Stimulated activated CD8-positive, alpha-beta memory T cell treated with anti-CD3 and anti-CD28 coated beads, Interleukin-15, amount 100 ng/mL, for 48 hours (primary cell): ENCODE measurements around the gene SLC1A7.

Experiments used
- DNase-seq, 2 donors: peaks; one replicate each; pipeline ENCODE4 v3.0.0-alpha.2; 2020; ENCODE audit warnings: low read depth in 2 of 2

The SLC1A7 gene

GRCh38 chr1:53160924-53161378, 18.5 kb upstream of the SLC1A7 start:
- no peak for DNase-seq

- no peak for DNase-seq
These were observed 16.5 kb upstream of the SLC1A7 start for GRCh38 chr1:53158900-53159299.

- no peak for DNase-seq
These were observed 14.3 kb upstream of the SLC1A7 start for GRCh38 chr1:53156783-53157182.

- DNase-seq, result no peak
These were observed 13.5 kb upstream of the SLC1A7 start for GRCh38 chr1:53155945-53156344.

GRCh38 chr1:53155534-53155933, 13.1 kb upstream of the SLC1A7 start:
- no peak for DNase-seq

GRCh38 chr1:53154859-53155438, 12.5 kb upstream of the SLC1A7 start:
- no peak for DNase-seq

- DNase-seq, result no peak
These were observed 11.3 kb upstream of the SLC1A7 start for GRCh38 chr1:53153752-53154151.

- DNase-seq, result no peak
These were observed 5.7 kb upstream of the SLC1A7 start for GRCh38 chr1:53148123-53148522.

- DNase-seq, result no peak
These were observed 4.7 kb upstream of the SLC1A7 start for GRCh38 chr1:53147174-53147573.

- no peak for DNase-seq
These were observed 3.7 kb upstream of the SLC1A7 start for GRCh38 chr1:53145942-53146708.

- no peak for DNase-seq
These were observed 3.1 kb upstream of the SLC1A7 start for GRCh38 chr1:53145619-53145941.

- no peak for DNase-seq
These were observed 2.7 kb upstream of the SLC1A7 start for GRCh38 chr1:53145051-53145600.

GRCh38 chr1:53144201-53144600, 1.8 kb upstream of the SLC1A7 start:
- no peak for DNase-seq

- no peak for DNase-seq
These were observed 1.1 kb upstream of the SLC1A7 start for GRCh38 chr1:53143527-53143926.

- DNase-seq, result no peak
These were observed 867 bp downstream of the SLC1A7 start for GRCh38 chr1:53141487-53142055.

GRCh38 chr1:53140451-53140850, 2.0 kb downstream of the SLC1A7 start:
- no peak for DNase-seq

GRCh38 chr1:53139951-53140361, 2.5 kb downstream of the SLC1A7 start:
- no peak for DNase-seq

- DNase-seq, result no peak
These were observed 3.2 kb downstream of the SLC1A7 start for GRCh38 chr1:53138991-53139884.

GRCh38 chr1:53137729-53138128, 4.7 kb downstream of the SLC1A7 start:
- DNase-seq, result no peak

- no peak for DNase-seq
These were observed 6.7 kb downstream of the SLC1A7 start for GRCh38 chr1:53135735-53136114.

GRCh38 chr1:53134961-53135734, 7.3 kb downstream of the SLC1A7 start:
- no peak for DNase-seq
